Ascending aorta (tissue), 2 donors: ENCODE data around the gene IQGAP2. TPM values are rescaled to one million over a fixed set of nuclear protein-coding genes. Genes with fewer than 3 reads are reported as not detected.

Source experiments
- DNase-seq, 2 donors: peaks; one replicate each; pipeline ENCODE4 v3.0.0-alpha.2; 2019; ENCODE audit warnings: low spot score in 2 of 2
- H3K27ac ChIP-seq, 2 donors: fragments of 200-600 bp; sonication (generic); one replicate each; pipeline ENCODE4 v1.5.1; 2016 to 2017; ENCODE audit warnings: mild to moderate bottlenecking in 1 of 2
- H3K27me3 ChIP-seq: fragments of 200-600 bp; sonication (generic); one replicate; pipeline ENCODE4 v1.5.1; 2017
- H3K36me3 ChIP-seq, 2 donors: fragments of 200-600 bp; sonication (generic); one replicate each; pipeline ENCODE4 v1.5.1; 2016
- H3K4me1 ChIP-seq, 2 donors: fragments of 200-600 bp; sonication (generic); one replicate each; pipeline ENCODE4 v1.5.1; 2016 to 2017; ENCODE audit warnings: mild to moderate bottlenecking in 1 of 2
- H3K4me3 ChIP-seq, 2 donors: fragments of 200-600 bp; sonication (generic); one replicate each; pipeline ENCODE4 v1.5.1; 2016 to 2017; ENCODE audit warnings: mild to moderate bottlenecking in 1 of 2
- H3K9me3 ChIP-seq, 2 donors: fragments of 200-600 bp; sonication (generic); one replicate each; pipeline ENCODE4 v1.5.1; 2016
- CTCF ChIP-seq, 3 experiments: fragments of 200-600 bp in 2 of 3; fragments of 450-650 bp in 1 of 3; sonication (generic) in 2 of 3; IDR thresholded peaks; one replicate each; pipeline ENCODE4 v1.5.1; 2016 to 2019; ENCODE audit warnings: antibody characterized with exemption in 3 of 3, mild to moderate bottlenecking in 1 of 3, moderate library complexity in 1 of 3
- intact Hi-C: fragments of 100-400 bp; cut with DNase I; formaldehyde crosslinking; loops from one replicate; pipeline ENCODE4 v1.15.1; 2023
- total RNA-seq: library from RNA; depleted of rRNA; stranded (reverse); fragments of >200 nt; gene quantifications from one replicate; pipeline ENCODE4 v1.1.0, GENCODE V29; 2016

Gene IQGAP2
- total RNA-seq, 1 donor from 2014 or later, result 19.8 TPM

- H3K4me3 ChIP-seq, result no peak overlapping the region
- no peaks in the 10 kb centered on the region for H3K9me3 ChIP-seq
- peaks cover 0 to 18% of the 10 kb centered on the region in 2 donors for H3K4me1 ChIP-seq
- no peak for TF ChIP-seq CTCF (IDR thresholded peaks at IDR 0.05)
- intact Hi-C loops, result no loop called here
- no peaks in the 10 kb centered on the region for H3K27me3 ChIP-seq
- H3K27ac ChIP-seq, result no peak overlapping the region
- H3K36me3 ChIP-seq, result no peaks in the 10 kb centered on the region
- no peak for DNase-seq
Measured at GRCh38 chr5:76692651-76693050, 289.6 kb downstream of the IQGAP2 start.

GRCh38 chr5:76693141-76693540, 290.1 kb downstream of the IQGAP2 start:
- intact Hi-C loops, result no loop called here
- DNase-seq, result no peak
- TF ChIP-seq CTCF (IDR thresholded peaks at IDR 0.05), result no peak

GRCh38 chr5:76694317-76694716, 291.2 kb downstream of the IQGAP2 start:
- TF ChIP-seq CTCF (IDR thresholded peaks at IDR 0.05), result no peak
- Histone ChIP-seq H3K9me3 (no peaks in the 10 kb centered on the region), H3K27ac (no peak overlapping the region), H3K36me3 (no peaks in the 10 kb centered on the region), H3K27me3 (no peaks in the 10 kb centered on the region), H3K4me3 (no peak overlapping the region), H3K4me1 (peaks cover 0 to 18% of the 10 kb centered on the region in 2 donors)
- intact Hi-C loops, result no loop called here
- no peak for DNase-seq

More at GRCh38 chr5:76693141-76693540, 290.1 kb downstream of the IQGAP2 start:
- Histone ChIP-seq H3K4me3 (no peak overlapping the region), H3K36me3 (no peaks in the 10 kb centered on the region), H3K9me3 (no peaks in the 10 kb centered on the region), H3K27me3 (no peaks in the 10 kb centered on the region), H3K27ac (no peak overlapping the region), H3K4me1 (peaks cover 0 to 18% of the 10 kb centered on the region in 2 donors)

GRCh38 chr5:76695346-76695745, 292.3 kb downstream of the IQGAP2 start:
- no peak for DNase-seq
- no peak overlapping the region for H3K4me3 ChIP-seq
- H3K4me1 ChIP-seq, result peaks cover 0 to 10% of the 10 kb centered on the region in 2 donors
- H3K36me3 ChIP-seq, result no peaks in the 10 kb centered on the region
- no peaks in the 10 kb centered on the region for H3K9me3 ChIP-seq
- TF ChIP-seq CTCF (IDR thresholded peaks at IDR 0.05), result no peak
- intact Hi-C loops, result no loop called here
- no peak overlapping the region for H3K27ac ChIP-seq
- H3K27me3 ChIP-seq, result no peaks in the 10 kb centered on the region

- intact Hi-C loops, result no loop called here
- no peak for TF ChIP-seq CTCF (IDR thresholded peaks at IDR 0.05)
- Histone ChIP-seq H3K9me3 (no peaks in the 10 kb centered on the region), H3K4me1 (peaks cover 0 to 2% of the 10 kb centered on the region in 2 donors), H3K36me3 (no peaks in the 10 kb centered on the region), H3K27ac (no peak overlapping the region), H3K4me3 (no peak overlapping the region), H3K27me3 (no peaks in the 10 kb centered on the region)
- no peak for DNase-seq
Measured at GRCh38 chr5:76696251-76696650, 293.2 kb downstream of the IQGAP2 start.

GRCh38 chr5:76697670-76698069, 294.6 kb downstream of the IQGAP2 start:
- no peaks in the 10 kb centered on the region for H3K9me3 ChIP-seq
- no peak for TF ChIP-seq CTCF (IDR thresholded peaks at IDR 0.05)
- no peak overlapping the region for H3K4me3 ChIP-seq
- intact Hi-C loops, result no loop called here
- no peaks in the 10 kb centered on the region for H3K36me3 ChIP-seq
- no peak overlapping the region for H3K27ac ChIP-seq
- no peak for DNase-seq
- no peaks in the 10 kb centered on the region for H3K27me3 ChIP-seq
- no peaks in the 10 kb centered on the region for H3K4me1 ChIP-seq
